IMR-90 (cell line): ENCODE measurements around the gene COX8A. TPM values are rescaled to one million over a fixed set of nuclear protein-coding genes. Genes with fewer than 3 reads are reported as not detected.

Experiments used
- ATAC-seq: fragments of 200-7000 bp; cut with Tn5 transposase; 2 replicates; pipeline ENCODE4 v1.9.1; 2020; ENCODE audit warnings: low read depth, mild to moderate bottlenecking, moderate library complexity
- BruUV-seq: library from RNA; stranded (reverse); fragments of 400-500 nt; replicated peaks from 2 replicates; lab custom pipeline; 2021; lab: Mats Ljungman, UMichigan
- CTCF ChIA-PET: fragments of 300-600 bp; formaldehyde crosslinking; extraction: SDS; loops from one replicate; lab custom pipeline; 2021; ENCODE audit warnings: antibody characterized with exemption; lab: Yijun Ruan, JAX
- POLR2A ChIA-PET: fragments of 300-600 bp; sonication (Branson Sonifier 250); formaldehyde crosslinking; loops from one replicate; lab custom pipeline; 2022; ENCODE audit warnings: antibody characterized with exemption; ENCODE audit not compliant: unreplicated experiment; lab: Charles Lee
- DNase-seq: peaks from one replicate; pipeline ENCODE4 v3.0.0; 2013
- H2AFZ ChIP-seq: replicated peaks from 2 replicates; pipeline ENCODE3; 2013; ENCODE audit warnings: low read length, mild to moderate bottlenecking; ENCODE audit not compliant: poor library complexity
- H2AK5ac ChIP-seq: 2 replicates; pipeline ENCODE4 v1.6.1; 2013; ENCODE audit warnings: low read depth, low read length, inconsistent platforms
- H2AK9ac ChIP-seq: replicated peaks from 2 replicates; pipeline ENCODE3; 2013; ENCODE audit warnings: mild to moderate bottlenecking, low read depth, low read length, moderate library complexity; ENCODE audit not compliant: poor library complexity
- H2BK120ac ChIP-seq: 2 replicates; pipeline ENCODE4 v1.6.1; 2013; ENCODE audit warnings: low read depth, low read length, inconsistent platforms
- H2BK15ac ChIP-seq: 3 replicates; pipeline ENCODE4 v1.6.1; 2013; ENCODE audit warnings: low read depth, low read length, inconsistent platforms
- H2BK20ac ChIP-seq: 2 replicates; pipeline ENCODE4 v1.6.1; 2013; ENCODE audit warnings: low read depth, mild to moderate bottlenecking, inconsistent platforms, low read length, moderate library complexity
- H2BK5ac ChIP-seq: 2 replicates; pipeline ENCODE4 v1.6.1; 2013; ENCODE audit warnings: mild to moderate bottlenecking, low read depth, low read length, inconsistent platforms; ENCODE audit not compliant: poor library complexity, severe bottlenecking
- H3K14ac ChIP-seq: replicated peaks from 2 replicates; pipeline ENCODE4 v1.6.1; 2013; ENCODE audit warnings: low read depth, low read length, inconsistent platforms
- H3K18ac ChIP-seq: 2 replicates; pipeline ENCODE4 v1.6.1; 2013; ENCODE audit warnings: low read depth, low read length, control low read depth
- H3K23ac ChIP-seq: 2 replicates; pipeline ENCODE4 v1.6.1; 2013; ENCODE audit warnings: low read depth, low read length, inconsistent platforms
- H3K27ac ChIP-seq: 2 replicates; pipeline ENCODE4 v1.5.1; 2013; ENCODE audit warnings: mild to moderate bottlenecking, control low read depth, low read length; ENCODE audit not compliant: insufficient read depth
- H3K27me3 ChIP-seq: 2 replicates; pipeline ENCODE4 v1.6.1; 2013; ENCODE audit warnings: low read length; ENCODE audit not compliant: control insufficient read depth, insufficient read depth
- H3K36me3 ChIP-seq: 2 replicates; pipeline ENCODE4 v1.6.1; 2013; ENCODE audit warnings: low read length, mixed read lengths; ENCODE audit not compliant: control insufficient read depth, insufficient read depth
- H3K4ac ChIP-seq: 2 replicates; pipeline ENCODE4 v1.6.1; 2013; ENCODE audit warnings: low read depth, low read length, inconsistent platforms
- H3K4me1 ChIP-seq: 2 replicates; pipeline ENCODE4 v1.6.1; 2013; ENCODE audit warnings: low read length, mixed read lengths; ENCODE audit not compliant: control insufficient read depth, insufficient read depth
- H3K4me2 ChIP-seq: 2 replicates; pipeline ENCODE4 v1.6.1; 2013; ENCODE audit warnings: low read depth, mild to moderate bottlenecking, control low read depth, low read length, moderate library complexity
- H3K4me3 ChIP-seq: 2 replicates; pipeline ENCODE4 v1.5.1; 2013; ENCODE audit warnings: low read depth, mild to moderate bottlenecking, control low read depth, low read length, moderate library complexity; ENCODE audit not compliant: insufficient read depth
- H3K56ac ChIP-seq: 2 replicates; pipeline ENCODE4 v1.6.1; 2013; ENCODE audit warnings: low read length, inconsistent platforms; ENCODE audit not compliant: insufficient read depth; ENCODE audit errors: extremely low read depth
- H3K79me1 ChIP-seq, 2 experiments: 2 replicates each; pipeline ENCODE4 v1.6.1; 2013; ENCODE audit warnings: low read length in 2 of 2, inconsistent platforms in 1 of 2, low read depth in 1 of 2
- H3K9ac ChIP-seq: 2 replicates; pipeline ENCODE4 v1.6.1; 2013; ENCODE audit warnings: low read depth, low read length, control low read depth
- H3K9me1 ChIP-seq: 2 replicates; pipeline ENCODE4 v1.6.1; 2013; ENCODE audit warnings: low read length, inconsistent platforms; ENCODE audit not compliant: insufficient read depth
- H3K9me3 ChIP-seq: 2 replicates; pipeline ENCODE4 v1.6.1; 2013; ENCODE audit warnings: low read length; ENCODE audit not compliant: control insufficient read depth, insufficient read depth
- H4K20me1 ChIP-seq: 2 replicates; pipeline ENCODE4 v1.6.1; 2013; ENCODE audit warnings: low read length, inconsistent platforms; ENCODE audit not compliant: insufficient read depth
- H4K5ac ChIP-seq: 2 replicates; pipeline ENCODE4 v1.6.1; 2013; ENCODE audit warnings: mild to moderate bottlenecking, low read depth, low read length, control low read depth
- H4K8ac ChIP-seq, 2 experiments: 2 replicates each; pipeline ENCODE4 v1.6.1; 2013; ENCODE audit warnings: low read depth in 2 of 2, low read length in 2 of 2, control low read depth in 1 of 2, inconsistent platforms in 1 of 2
- H4K91ac ChIP-seq: 2 replicates; pipeline ENCODE4 v1.6.1; 2013; ENCODE audit warnings: low read depth, low read length, inconsistent platforms; ENCODE audit not compliant: insufficient read depth
- BHLHE40 ChIP-seq: fragments of 150-350 bp; IDR thresholded peaks from 2 replicates; pipeline ENCODE4 v1.6.1; 2016; ENCODE audit warnings: mild to moderate bottlenecking, low read depth, low read length
- CEBPB ChIP-seq: IDR thresholded peaks from 2 replicates; pipeline ENCODE4 v1.6.1; 2012; ENCODE audit warnings: low read depth, low read length, improper control_type of control experiment
- CHD1 ChIP-seq: IDR thresholded peaks from 2 replicates; pipeline ENCODE4 v1.6.1; 2012; ENCODE audit warnings: low read depth, low read length, improper control_type of control experiment
- CTCF ChIP-seq: conservative IDR thresholded peaks from 2 replicates; pipeline ENCODE4 v1.5.1; 2012; ENCODE audit warnings: mild to moderate bottlenecking, low read depth, low read length, improper control_type of control experiment
- ELK1 ChIP-seq: fragments of 150-350 bp; IDR thresholded peaks from 2 replicates; pipeline ENCODE4 v1.6.1; 2016; ENCODE audit warnings: low read depth, mild to moderate bottlenecking, low read length, moderate library complexity, borderline replicate concordance
- FOS ChIP-seq: fragments of 150-350 bp; IDR thresholded peaks from 2 replicates; pipeline ENCODE4 v1.6.1; 2016; ENCODE audit warnings: low read depth, low read length
- MAFK ChIP-seq: IDR thresholded peaks from 2 replicates; pipeline ENCODE4 v1.6.1; 2012; ENCODE audit warnings: low read depth, low read length, improper control_type of control experiment
- MAZ ChIP-seq: IDR thresholded peaks from 2 replicates; pipeline ENCODE4 v1.6.1; 2012; ENCODE audit warnings: low read depth, mild to moderate bottlenecking, low read length, improper control_type of control experiment, moderate library complexity, borderline replicate concordance
- MXI1 ChIP-seq: IDR thresholded peaks from 2 replicates; pipeline ENCODE4 v1.6.1; 2012; ENCODE audit warnings: low read depth, mild to moderate bottlenecking, low read length, moderate library complexity, borderline replicate concordance
- NFE2L2 ChIP-seq: fragments of 150-350 bp; IDR thresholded peaks from 2 replicates; pipeline ENCODE4 v1.6.1; 2016; ENCODE audit warnings: low read depth, mild to moderate bottlenecking, low read length
- POLR2A ChIP-seq: IDR thresholded peaks from 2 replicates; pipeline ENCODE4 v1.6.1; 2012; ENCODE audit warnings: mild to moderate bottlenecking, low read depth, low read length
- RAD21 ChIP-seq: IDR thresholded peaks from 2 replicates; pipeline ENCODE4 v1.6.1; 2012; ENCODE audit warnings: low read length, improper control_type of control experiment
- RCOR1 ChIP-seq: IDR thresholded peaks from 2 replicates; pipeline ENCODE4 v1.6.1; 2012; ENCODE audit warnings: mild to moderate bottlenecking, low read length, improper control_type of control experiment; ENCODE audit not compliant: insufficient replicate concordance
- RFX5 ChIP-seq: IDR thresholded peaks from 2 replicates; pipeline ENCODE4 v1.8.0; 2012; ENCODE audit warnings: low read depth, mild to moderate bottlenecking, low read length, moderate library complexity
- SMC3 ChIP-seq: fragments of 150-350 bp; IDR thresholded peaks from 2 replicates; pipeline ENCODE4 v1.6.1; 2016; ENCODE audit warnings: low read depth, mild to moderate bottlenecking, antibody characterized with exemption, low read length, moderate library complexity
- USF2 ChIP-seq: fragments of 150-350 bp; IDR thresholded peaks from 2 replicates; pipeline ENCODE4 v1.6.1; 2017; ENCODE audit warnings: mild to moderate bottlenecking, antibody characterized with exemption, low read length, low read depth
- WGBS, 2 experiments: methylation state at CpG; one replicate each; pipeline versions ENCODE4 v1.1.5 to v1.1.7; 2013; ENCODE audit warnings: missing lambda C conversion rate in 2 of 2; ENCODE audit not compliant: insufficient read length in 1 of 2; ENCODE audit errors: extremely low coverage in 2 of 2; 5-methylcytosine and 5-hydroxymethylcytosine counted together
- dilution Hi-C: fragments of 300-500 bp; cut with HindIII; formaldehyde crosslinking; loops from one replicate; pipeline ENCODE4 v1.14.3; 2018; ENCODE audit warnings: low sequenced_read_pairs; ENCODE audit not compliant: unreplicated experiment
- in situ Hi-C: fragments of 300-500 bp; cut with MboI; formaldehyde crosslinking; loops from 3 replicates; pipeline ENCODE4 v1.14.3; 2019; ENCODE audit warnings: low sequenced_read_pairs, inconsistent platforms, mixed read lengths
- intact Hi-C: fragments of 100-400 bp; cut with micrococcal nuclease; formaldehyde crosslinking; loops from 2 replicates; pipeline ENCODE4 v1.10.0; 2022
- polyA plus RNA-seq, 3 experiments: library from polyadenylated mRNA; depleted of rRNA; stranded (reverse); fragments of >200 nt; gene quantifications; 2 replicates each; pipeline ENCODE4 v1.2.3, GENCODE V29; 2012; ENCODE audit warnings: low replicate concordance in 1 of 3
- total RNA-seq: library from RNA; depleted of rRNA; stranded (reverse); fragments of >200 nt; gene quantifications from 2 replicates; pipeline ENCODE4 v1.2.3, GENCODE V29; 2012

Gene COX8A
- total and polyA plus RNA-seq, 2 of the 4 experiments (the other 2 are of a cell fraction), result 250 to 598 TPM

GRCh38 chr11:64005691-64006090 is 31.3 kb downstream of the COX8A start:
- Histone ChIP-seq H2AFZ (no peak overlapping the region), H2AK9ac (no peak overlapping the region), H3K4me1 (peaks cover 11% of the 10 kb centered on the region), H3K9me1 (0 out of 2 replicates have a peak, but pooled peaks cover 3% of the 10 kb centered on the region), H3K4me2 (no peak overlapping the region), H3K4ac (no peak overlapping the region), H2BK5ac (no peak overlapping the region), H2BK15ac (no peak overlapping the region), H2BK20ac (no peak overlapping the region), H3K27me3 (no peaks in the 10 kb centered on the region), H3K56ac (no peak overlapping the region), H3K23ac (no peak overlapping the region), H3K36me3 (no peaks in the 10 kb centered on the region), H4K91ac (no peak overlapping the region), H3K9me3 (no peaks in the 10 kb centered on the region), H3K14ac (no peak overlapping the region), H4K5ac (no peak overlapping the region), H4K20me1 (peaks cover 5% of the 10 kb centered on the region; the same call in 1 of the 2 replicates), H3K27ac (no peak overlapping the region), H2AK5ac (no peak overlapping the region), H3K18ac (no peak overlapping the region), H3K4me3 (no peak overlapping the region), H2BK120ac (no peak overlapping the region), H4K8ac (no peak overlapping the region), H3K79me1 (peaks cover 0 to 4% of the 10 kb centered on the region in 2 experiments; a peak in 1 of 4 replicates), H3K9ac (no peak overlapping the region)
- DNase-seq, result no peak
- ChIA-PET CTCF (interaction anchor here (0.6 kb wide), 1 partner anchor 182 kb away, joined by 4 read pairs; no protein-coding TSS in a partner anchor), POLR2A (no interaction called here)
- intact Hi-C loops (loop anchor here (10.0 kb wide), 1 partner anchor 299 kb away; the partner anchor contains the start of genes CATSPERZ and ESRRA), in situ Hi-C loops (no loop called here), dilution Hi-C loops (no loop called here)
- TF ChIP-seq RFX5 (no peak), RAD21 (no peak), MXI1 (no peak), FOS (no peak), MAFK (no peak), CTCF (no peak), SMC3 (no peak), CEBPB (no peak), RCOR1 (no peak), ELK1 (no peak), MAZ (no peak), CHD1 (no peak), POLR2A (no peak), BHLHE40 (no peak), USF2 (no peak), NFE2L2 (no peak)
- WGBS, 2 experiments, result 87% methylated on average over 3 of the region's 4 CpGs; no CpG with 5 or more reads in 1 of the 2 experiments
- no peak for ATAC-seq
- no TSS peak for BruUV-seq
